T-helper 2 cell treated with Interferon-gamma antibody and Interleukin-4, amounts not matched to agents 5 μg/mL and 100 μg/mL, for 36 hours (primary cell): ENCODE data around the gene GTF2IRD1.
"Not testable (repeated sequence)": the region's sequence is repeated elsewhere in the genome, so short reads cannot be mapped to it uniquely, and the experiment has no call there.

Experiments
- DNase-seq: peaks from one replicate; pipeline ENCODE4 v3.0.0; 2021; ENCODE audit warnings: low spot score
- H3K27ac Mint-ChIP-seq: one replicate; pipeline ENCODE4 v1.8.0; 2021; ENCODE audit warnings: mild to moderate bottlenecking, mixed read lengths
- H3K27me3 Mint-ChIP-seq: one replicate; pipeline ENCODE4 v1.8.0; 2021; ENCODE audit warnings: low read depth, mixed read lengths
- H3K36me3 Mint-ChIP-seq: one replicate; pipeline ENCODE4 v1.8.0; 2021; ENCODE audit warnings: low read depth, mixed read lengths
- H3K4me1 Mint-ChIP-seq: one replicate; pipeline ENCODE4 v1.8.0; 2021; ENCODE audit warnings: low read depth, mixed read lengths
- H3K4me3 Mint-ChIP-seq: one replicate; pipeline ENCODE4 v1.8.0; 2022; ENCODE audit warnings: mild to moderate bottlenecking, moderate library complexity, mixed read lengths
- H3K9me3 Mint-ChIP-seq: one replicate; pipeline ENCODE4 v1.8.0; 2021; ENCODE audit warnings: mixed read lengths

GTF2IRD1 gene

GRCh38 chr7:74483402-74484336 lies 30.0 kb downstream of the GTF2IRD1 start:
- Mint-ChIP-seq H3K27ac (no peak overlapping the region), H3K4me3 (no peak overlapping the region), H3K36me3 (no peaks in the 10 kb centered on the region), H3K4me1 (no peaks in the 10 kb centered on the region), H3K9me3 (no peaks in the 10 kb centered on the region), H3K27me3 (peaks cover 4% of the 10 kb centered on the region)
- no peak for DNase-seq

GRCh38 chr7:74485611-74486010 lies 31.9 kb downstream of the GTF2IRD1 start:
- Mint-ChIP-seq H3K27me3 (peaks cover 4% of the 10 kb centered on the region), H3K36me3 (no peaks in the 10 kb centered on the region), H3K4me3 (no peak overlapping the region), H3K4me1 (no peaks in the 10 kb centered on the region), H3K9me3 (no peaks in the 10 kb centered on the region), H3K27ac (no peak overlapping the region)
- no peak for DNase-seq

GRCh38 chr7:74488518-74489030 lies 34.9 kb downstream of the GTF2IRD1 start:
- not testable (repeated sequence) for H3K27me3 Mint-ChIP-seq, DNase-seq, H3K4me1 Mint-ChIP-seq, H3K27ac Mint-ChIP-seq, H3K9me3 Mint-ChIP-seq, H3K36me3 Mint-ChIP-seq, H3K4me3 Mint-ChIP-seq

- Mint-ChIP-seq H3K27ac (no peak overlapping the region), H3K36me3 (no peaks in the 10 kb centered on the region), H3K9me3 (no peaks in the 10 kb centered on the region), H3K4me1 (no peaks in the 10 kb centered on the region), H3K4me3 (no peak overlapping the region), H3K27me3 (no peaks in the 10 kb centered on the region)
- DNase-seq, result no peak
Observed at GRCh38 chr7:74489997-74490945, 36.6 kb downstream of the GTF2IRD1 start.

GRCh38 chr7:74491490-74491889 lies 37.8 kb downstream of the GTF2IRD1 start:
- DNase-seq, H3K36me3 Mint-ChIP-seq, H3K27ac Mint-ChIP-seq, H3K27me3 Mint-ChIP-seq, H3K9me3 Mint-ChIP-seq, H3K4me1 Mint-ChIP-seq, H3K4me3 Mint-ChIP-seq: not testable (repeated sequence)

GRCh38 chr7:74493295-74493694 lies 39.6 kb downstream of the GTF2IRD1 start:
- no peak overlapping the region for H3K27ac Mint-ChIP-seq
- no peaks in the 10 kb centered on the region for H3K9me3 Mint-ChIP-seq
- no peaks in the 10 kb centered on the region for H3K27me3 Mint-ChIP-seq
- H3K36me3 Mint-ChIP-seq, result no peaks in the 10 kb centered on the region
- DNase-seq, result no peak
- no peak overlapping the region for H3K4me3 Mint-ChIP-seq
- H3K4me1 Mint-ChIP-seq, result no peaks in the 10 kb centered on the region

GRCh38 chr7:74494076-74494548 lies 40.4 kb downstream of the GTF2IRD1 start:
- Mint-ChIP-seq H3K9me3 (no peaks in the 10 kb centered on the region), H3K4me1 (no peaks in the 10 kb centered on the region), H3K4me3 (no peak overlapping the region), H3K27ac (no peak overlapping the region), H3K36me3 (no peaks in the 10 kb centered on the region), H3K27me3 (no peaks in the 10 kb centered on the region)
- DNase-seq, result no peak

GRCh38 chr7:74495112-74496086 lies 41.7 kb downstream of the GTF2IRD1 start:
- no peak for DNase-seq
- no peaks in the 10 kb centered on the region for H3K4me1 Mint-ChIP-seq
- no peaks in the 10 kb centered on the region for H3K27me3 Mint-ChIP-seq
- no peak overlapping the region for H3K27ac Mint-ChIP-seq
- no peaks in the 10 kb centered on the region for H3K36me3 Mint-ChIP-seq
- no peak overlapping the region for H3K4me3 Mint-ChIP-seq
- H3K9me3 Mint-ChIP-seq, result no peaks in the 10 kb centered on the region

GRCh38 chr7:74496272-74496671 lies 42.6 kb downstream of the GTF2IRD1 start:
- H3K4me1 Mint-ChIP-seq, result no peaks in the 10 kb centered on the region
- no peaks in the 10 kb centered on the region for H3K36me3 Mint-ChIP-seq
- no peak for DNase-seq
- no peaks in the 10 kb centered on the region for H3K27me3 Mint-ChIP-seq
- H3K4me3 Mint-ChIP-seq, result no peak overlapping the region
- H3K27ac Mint-ChIP-seq, result no peak overlapping the region
- no peaks in the 10 kb centered on the region for H3K9me3 Mint-ChIP-seq

- not testable (repeated sequence) for H3K4me1 Mint-ChIP-seq, H3K9me3 Mint-ChIP-seq, H3K36me3 Mint-ChIP-seq, H3K4me3 Mint-ChIP-seq, H3K27ac Mint-ChIP-seq, DNase-seq, H3K27me3 Mint-ChIP-seq
Observed at GRCh38 chr7:74496773-74497172, 43.1 kb downstream of the GTF2IRD1 start.

GRCh38 chr7:74498354-74498753 lies 44.6 kb downstream of the GTF2IRD1 start:
- H3K27ac Mint-ChIP-seq, result no peak overlapping the region
- DNase-seq, result no peak
- H3K9me3 Mint-ChIP-seq, result no peaks in the 10 kb centered on the region
- no peaks in the 10 kb centered on the region for H3K27me3 Mint-ChIP-seq
- no peak overlapping the region for H3K4me3 Mint-ChIP-seq
- H3K36me3 Mint-ChIP-seq, result no peaks in the 10 kb centered on the region
- H3K4me1 Mint-ChIP-seq, result no peaks in the 10 kb centered on the region

GRCh38 chr7:74498996-74499834 lies 45.5 kb downstream of the GTF2IRD1 start:
- no peak overlapping the region for H3K4me3 Mint-ChIP-seq
- no peaks in the 10 kb centered on the region for H3K36me3 Mint-ChIP-seq
- H3K27me3 Mint-ChIP-seq, result no peaks in the 10 kb centered on the region
- H3K4me1 Mint-ChIP-seq, result no peaks in the 10 kb centered on the region
- no peaks in the 10 kb centered on the region for H3K9me3 Mint-ChIP-seq
- no peak overlapping the region for H3K27ac Mint-ChIP-seq
- DNase-seq, result no peak
